ENCODE measurements around the gene ZFYVE27. TPM values are rescaled to one million over a fixed set of nuclear protein-coding genes. Genes with fewer than 3 reads are reported as not detected.

Gene ZFYVE27
- total and polyA plus RNA-seq, 7 donors, result 7.2 to 42.2 (median 11.0) TPM

- peaks cover 2 to 77% (median 59%) of the 10 kb centered on the region in 4 donors for H3K4me1 ChIP-seq
- TF ChIP-seq CTCF (IDR thresholded peaks at IDR 0.05), result no peak
- TF ChIP-seq POLR2AphosphoS5 (IDR thresholded peaks at IDR 0.05), result peak in 1 of 4 donors; percentile 28
- no peak for TF ChIP-seq EP300 (IDR thresholded peaks at IDR 0.05)
- no peak for TF ChIP-seq POLR2A (IDR thresholded peaks at IDR 0.05)
- H3K9me3 ChIP-seq, result no peaks in the 10 kb centered on the region
- H3K36me3 ChIP-seq, result peaks cover 0 to 12% (median 0%) of the 10 kb centered on the region in 4 donors
- peak overlapping the region; percentile 95 to 100 (median 98) for H3K27ac ChIP-seq
- no peak for DNase-seq
- WGBS, 2 donors, result 89 to 93% methylated on average over 9 of the region's 9 CpGs
- intact Hi-C loops (cut with DNase I), result no loop called here
- H3K4me3 ChIP-seq, result no peak overlapping the region
- H3K27me3 ChIP-seq, result no peaks in the 10 kb centered on the region
These were observed 25.0 kb upstream of the ZFYVE27 start for GRCh38 chr10:97711640-97712572.

DNA sequence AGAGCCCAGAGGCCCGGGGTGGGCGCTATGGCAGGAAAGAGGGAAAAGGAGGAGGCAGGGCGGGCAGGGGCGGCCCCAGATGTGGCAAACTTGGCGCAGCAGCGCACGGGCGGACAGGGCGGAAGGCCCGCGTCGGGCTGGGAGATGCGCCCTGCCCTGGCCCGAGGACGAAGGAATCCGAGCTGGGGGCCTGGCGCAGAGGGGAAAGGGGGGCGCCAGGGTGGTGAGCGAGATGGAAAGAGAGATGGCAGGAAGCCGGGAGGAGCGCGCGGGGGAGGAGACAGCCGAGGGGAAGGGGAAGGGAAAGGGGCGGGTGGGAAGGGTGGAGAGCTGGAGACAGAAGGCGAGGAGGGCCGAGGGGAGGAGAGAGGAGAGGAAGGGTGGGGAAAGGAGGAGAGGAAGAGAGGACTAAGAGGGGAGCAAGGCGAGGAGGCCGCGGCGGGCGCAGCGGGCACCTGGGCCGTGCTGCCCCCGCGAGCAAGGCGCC is 23.5 kb upstream of the ZFYVE27 start, which contains the start of gene MARVELD1:
Gene MARVELD1, plus strand, starts transcription at position 392 of the 487 bp plus-strand sequence. CDS start 147 bp downstream, outside the sequence.
- WGBS, 2 donors, result 3% methylated on average over 37 of the region's 37 CpGs
- H3K27me3 ChIP-seq, result no peaks in the 10 kb centered on the region
- intact Hi-C loops (cut with DNase I), result no loop called here
- H3K4me3 ChIP-seq, result peak within 1 kb of the TSS; percentile 65 to 80 (median 73)
- no peaks in the 10 kb centered on the region for H3K9me3 ChIP-seq
- peak within 1 kb of the TSS; percentile 95 to 100 (median 98) for H3K27ac ChIP-seq
- H3K4me1 ChIP-seq, result peaks cover 2 to 80% (median 67%) of the 10 kb centered on the region in 4 donors
- H3K36me3 ChIP-seq, result peaks cover 0 to 23% (median 3%) of the 10 kb centered on the region in 4 donors
- TF ChIP-seq POLR2A (IDR thresholded peaks at IDR 0.05), result peak; percentile 32 to 50
- TF ChIP-seq EP300 (IDR thresholded peaks at IDR 0.05), result no peak
- TF ChIP-seq CTCF (IDR thresholded peaks at IDR 0.05), result no peak
- TF ChIP-seq POLR2AphosphoS5 (IDR thresholded peaks at IDR 0.05), result peak in 3 of 4 donors; percentile 23 to 76 (median 76)
- DNase-seq, result peak; percentile 93

GRCh38 chr10:97713826-97714400 is 23.0 kb upstream of the ZFYVE27 start:
- Histone ChIP-seq H3K4me3 (peak overlapping the region; percentile 65 to 80 (median 73)), H3K9me3 (no peaks in the 10 kb centered on the region), H3K4me1 (peaks cover 2 to 80% (median 67%) of the 10 kb centered on the region in 4 donors), H3K36me3 (peaks cover 0 to 23% (median 4%) of the 10 kb centered on the region in 4 donors), H3K27me3 (no peaks in the 10 kb centered on the region), H3K27ac (peak overlapping the region; percentile 95 to 100 (median 98))
- WGBS, 2 donors, result 0 to 1% methylated on average over 69 of the region's 69 CpGs
- DNase-seq, result peak; percentile 88
- intact Hi-C loops (cut with DNase I), result no loop called here
- TF ChIP-seq POLR2AphosphoS5 (IDR thresholded peaks at IDR 0.05) (peak in 3 of 4 donors; percentile 53 to 59 (median 54)), EP300 (IDR thresholded peaks at IDR 0.05) (no peak), CTCF (IDR thresholded peaks at IDR 0.05) (no peak), POLR2A (IDR thresholded peaks at IDR 0.05) (no peak)

GRCh38 chr10:97714401-97715258 is 22.3 kb upstream of the ZFYVE27 start:
- Histone ChIP-seq H3K36me3 (peaks cover 0 to 23% (median 5%) of the 10 kb centered on the region in 4 donors), H3K27me3 (no peaks in the 10 kb centered on the region), H3K27ac (peak overlapping the region; percentile 95 to 100 (median 98)), H3K9me3 (no peaks in the 10 kb centered on the region), H3K4me1 (peaks cover 2 to 80% (median 67%) of the 10 kb centered on the region in 4 donors), H3K4me3 (peak overlapping the region; percentile 65 to 80 (median 73))
- intact Hi-C loops (cut with DNase I), result no loop called here
- peak; percentile 94 for DNase-seq
- TF ChIP-seq POLR2AphosphoS5 (IDR thresholded peaks at IDR 0.05) (peak; percentile 80 to 88 (median 84)), POLR2A (IDR thresholded peaks at IDR 0.05) (peak; percentile 59 to 70), CTCF (IDR thresholded peaks at IDR 0.05) (no peak)
- WGBS, 2 donors, result 2 to 4% methylated on average over 74 of the region's 74 CpGs

Data from sigmoid colon (tissue), 7 donors.